RWPE2 (cell line): ENCODE measurements around the gene NDP.

ENCODE experiments used
- ATAC-seq: fragments of 200-7000 bp; cut with Tn5 transposase; 3 replicates; pipeline ENCODE4 v1.9.1; 2021; ENCODE audit warnings: low read depth
- DNase-seq: peaks from one replicate; pipeline ENCODE4 v3.0.0-alpha.2; 2020; ENCODE audit warnings: low spot score
- H3K27ac ChIP-seq: fragments of 450-650 bp; 2 replicates; pipeline ENCODE4 v1.5.1; 2017; ENCODE audit warnings: mild to moderate bottlenecking; ENCODE audit not compliant: poor library complexity, severe bottlenecking
- H3K27me3 ChIP-seq: fragments of 250-450 bp; sonication (Bioruptor Pico); 2 replicates; pipeline ENCODE4 v1.5.1; 2021; ENCODE audit warnings: mild to moderate bottlenecking, moderate library complexity; ENCODE audit not compliant: insufficient read depth, poor library complexity, severe bottlenecking
- H3K36me3 ChIP-seq: fragments of 250-450 bp; sonication (Bioruptor Pico); 2 replicates; pipeline ENCODE4 v1.5.1; 2020; ENCODE audit warnings: low read depth, mild to moderate bottlenecking, moderate library complexity
- H3K4me1 ChIP-seq: fragments of 250-450 bp; sonication (Bioruptor Pico); 2 replicates; pipeline ENCODE4 v1.5.1; 2021; ENCODE audit warnings: mild to moderate bottlenecking, moderate library complexity; ENCODE audit not compliant: insufficient read depth, poor library complexity, severe bottlenecking
- H3K4me3 ChIP-seq: fragments of 250-450 bp; sonication (Bioruptor Pico); 2 replicates; pipeline ENCODE4 v1.5.1; 2021; ENCODE audit warnings: mild to moderate bottlenecking, moderate library complexity; ENCODE audit not compliant: severe bottlenecking
- H3K9me3 ChIP-seq: fragments of 250-450 bp; sonication (Bioruptor Pico); 2 replicates; pipeline ENCODE4 v1.5.1; 2021; ENCODE audit warnings: mild to moderate bottlenecking, moderate library complexity; ENCODE audit not compliant: severe bottlenecking
- TF ChIP-seq, protein P1 (sequence below): fragments of 450-650 bp; IDR thresholded peaks from one replicate; pipeline ENCODE4 v1.5.1; 2017; ENCODE audit warnings: mild to moderate bottlenecking, moderate library complexity; ENCODE audit not compliant: poor library complexity, severe bottlenecking

The NDP gene

DNA sequence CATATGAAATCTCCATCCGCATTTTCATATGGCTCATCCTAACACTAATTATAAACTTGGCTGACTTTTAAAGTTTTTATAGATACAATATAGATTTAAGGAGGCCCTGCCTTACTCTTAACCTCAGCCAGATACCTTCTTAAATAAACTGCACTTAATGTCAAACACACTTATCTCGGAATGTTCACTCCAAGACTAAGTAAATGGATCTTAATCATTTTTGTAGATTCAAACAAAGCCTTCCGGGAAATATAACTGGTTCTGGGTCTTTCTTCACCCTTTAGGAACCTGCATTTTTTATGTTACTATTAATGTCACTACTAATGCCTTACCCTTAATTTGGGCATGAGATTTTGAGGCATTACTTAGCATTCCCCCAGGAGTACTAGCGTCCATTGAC, 43.7 kb upstream of the NDP start:
- DNase-seq: no peak
- peaks cover 12% of the 10 kb centered on the region for H3K4me1 ChIP-seq
- no peaks in the 10 kb centered on the region for H3K36me3 ChIP-seq
- H3K4me3 ChIP-seq: no peak overlapping the region
- TF ChIP-seq, protein P1, sequence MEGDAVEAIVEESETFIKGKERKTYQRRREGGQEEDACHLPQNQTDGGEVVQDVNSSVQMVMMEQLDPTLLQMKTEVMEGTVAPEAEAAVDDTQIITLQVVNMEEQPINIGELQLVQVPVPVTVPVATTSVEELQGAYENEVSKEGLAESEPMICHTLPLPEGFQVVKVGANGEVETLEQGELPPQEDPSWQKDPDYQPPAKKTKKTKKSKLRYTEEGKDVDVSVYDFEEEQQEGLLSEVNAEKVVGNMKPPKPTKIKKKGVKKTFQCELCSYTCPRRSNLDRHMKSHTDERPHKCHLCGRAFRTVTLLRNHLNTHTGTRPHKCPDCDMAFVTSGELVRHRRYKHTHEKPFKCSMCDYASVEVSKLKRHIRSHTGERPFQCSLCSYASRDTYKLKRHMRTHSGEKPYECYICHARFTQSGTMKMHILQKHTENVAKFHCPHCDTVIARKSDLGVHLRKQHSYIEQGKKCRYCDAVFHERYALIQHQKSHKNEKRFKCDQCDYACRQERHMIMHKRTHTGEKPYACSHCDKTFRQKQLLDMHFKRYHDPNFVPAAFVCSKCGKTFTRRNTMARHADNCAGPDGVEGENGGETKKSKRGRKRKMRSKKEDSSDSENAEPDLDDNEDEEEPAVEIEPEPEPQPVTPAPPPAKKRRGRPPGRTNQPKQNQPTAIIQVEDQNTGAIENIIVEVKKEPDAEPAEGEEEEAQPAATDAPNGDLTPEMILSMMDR: no peak
- H3K27me3 ChIP-seq: no peaks in the 10 kb centered on the region
- no peaks in the 10 kb centered on the region for H3K9me3 ChIP-seq
- no peak for ATAC-seq
- no peak overlapping the region for H3K27ac ChIP-seq

DNA sequence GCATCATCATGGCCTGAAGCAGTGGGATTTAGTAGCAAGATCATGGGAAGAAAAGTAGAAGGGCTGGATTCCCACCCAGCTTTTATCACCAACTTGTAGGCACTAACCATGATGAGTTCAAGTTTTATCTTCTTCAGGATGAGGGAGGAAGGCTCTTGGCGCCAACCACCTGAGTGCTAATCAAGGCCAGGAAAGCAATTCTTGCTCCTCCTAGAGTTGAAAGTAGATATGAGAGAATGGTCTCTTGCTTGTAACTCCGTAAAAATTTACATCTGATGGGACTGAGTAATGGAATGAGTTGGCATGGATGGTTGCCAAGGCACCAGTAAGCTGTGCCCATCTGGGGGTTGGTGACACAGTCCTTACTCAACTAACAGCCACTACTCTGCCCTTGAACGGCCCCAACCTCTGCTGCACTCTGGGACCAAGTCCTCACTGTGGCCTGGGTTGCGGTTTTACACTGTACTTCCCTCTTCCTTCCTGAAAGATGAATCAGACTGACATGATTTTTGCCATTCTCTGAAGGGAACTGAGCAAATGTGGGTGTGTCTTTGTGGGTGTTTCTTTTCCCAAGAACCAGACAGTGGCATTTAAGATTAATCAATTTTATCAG, 39.4 kb upstream of the NDP start:
- H3K9me3 ChIP-seq: no peaks in the 10 kb centered on the region
- H3K27me3 ChIP-seq: no peaks in the 10 kb centered on the region
- no peak overlapping the region for H3K4me3 ChIP-seq
- H3K36me3 ChIP-seq: no peaks in the 10 kb centered on the region
- DNase-seq: peak; percentile 85
- peak; percentile 100 for ATAC-seq
- H3K4me1 ChIP-seq: peaks cover 12% of the 10 kb centered on the region
- TF ChIP-seq, protein P1: peak; percentile 32
- peak overlapping the region; percentile 29 for H3K27ac ChIP-seq

DNA sequence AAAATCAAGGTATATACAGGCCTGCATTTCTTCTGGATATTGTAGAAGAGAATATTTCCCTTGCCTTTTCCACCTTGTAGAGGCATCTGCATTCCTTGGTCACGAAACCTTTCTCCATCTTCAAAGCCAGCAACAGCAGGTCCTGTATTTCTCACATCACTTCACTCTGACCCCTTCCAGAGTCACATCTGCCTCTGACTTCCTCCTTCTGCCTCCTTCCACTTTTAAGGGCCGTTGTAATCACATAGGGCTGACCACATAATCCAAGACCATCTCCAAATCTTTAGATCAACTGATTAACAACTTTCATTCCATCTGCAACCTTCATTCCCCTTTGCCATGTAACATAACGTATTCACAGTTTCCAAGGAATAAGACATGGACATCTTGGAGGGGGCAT, 38.3 kb upstream of the NDP start:
- Histone ChIP-seq H3K4me3 (no peak overlapping the region), H3K27ac (no peak overlapping the region), H3K4me1 (peaks cover 12% of the 10 kb centered on the region), H3K9me3 (no peaks in the 10 kb centered on the region), H3K27me3 (no peaks in the 10 kb centered on the region), H3K36me3 (no peaks in the 10 kb centered on the region)
- ATAC-seq (no peak), DNase-seq (no peak)
- TF ChIP-seq, protein P1: no peak

- TF ChIP-seq, protein P1: no peak
- no peak for DNase-seq
- Histone ChIP-seq H3K4me3 (no peak overlapping the region), H3K27me3 (no peaks in the 10 kb centered on the region), H3K4me1 (peaks cover 12% of the 10 kb centered on the region), H3K36me3 (no peaks in the 10 kb centered on the region), H3K9me3 (no peaks in the 10 kb centered on the region), H3K27ac (no peak overlapping the region)
- no peak for ATAC-seq
Measured at GRCh38 chrX:44010626-44011025, 37.4 kb upstream of the NDP start.

DNA sequence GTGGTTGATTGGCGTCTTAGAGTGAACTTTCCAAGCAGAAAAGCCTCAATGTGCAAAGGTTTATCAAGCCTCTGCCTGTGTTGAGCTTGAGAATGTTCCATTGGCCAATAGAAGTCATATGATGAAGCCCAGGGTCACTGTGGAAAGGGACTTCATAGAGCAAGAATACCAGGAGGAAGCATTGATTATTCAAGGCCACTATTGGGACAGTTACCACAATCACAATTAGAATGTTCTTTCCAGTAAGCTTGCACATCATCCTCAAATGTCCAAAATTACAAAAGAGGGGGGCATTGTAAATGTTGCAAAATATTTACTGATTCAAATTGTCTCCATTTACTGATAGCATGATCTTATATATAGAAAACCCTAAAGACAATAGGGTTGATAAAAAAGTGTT, 32.9 kb upstream of the NDP start:
- H3K4me1 ChIP-seq: no peaks in the 10 kb centered on the region
- no peaks in the 10 kb centered on the region for H3K27me3 ChIP-seq
- H3K9me3 ChIP-seq: no peaks in the 10 kb centered on the region
- no peaks in the 10 kb centered on the region for H3K36me3 ChIP-seq
- ATAC-seq (no peak), DNase-seq (no peak)
- TF ChIP-seq, protein P1: no peak
- no peak overlapping the region for H3K4me3 ChIP-seq
- H3K27ac ChIP-seq: no peak overlapping the region
